Keratinocyte (primary cell): Measurements from ENCODE around the gene PRKCA. TPM values are rescaled to one million over a fixed set of nuclear protein-coding genes. Genes with fewer than 3 reads are reported as not detected.

Source experiments
- DNase-seq: peaks from one replicate; pipeline ENCODE4 v3.0.0-alpha.2; 2011; ENCODE audit warnings: low read depth, missing footprints, low spot score
- FAIRE-seq: peaks from 2 replicates; lab custom pipeline; 2011; peaks lifted over from hg19 to GRCh38; lab: Jason Lieb, UNC
- H2AFZ ChIP-seq: 2 replicates; pipeline ENCODE4 v1.6.0; 2012; ENCODE audit warnings: low read length, control low read depth, inconsistent platforms; ENCODE audit not compliant: control insufficient read depth
- H3K27ac ChIP-seq: 2 replicates; pipeline ENCODE4 v1.5.1; 2011; ENCODE audit warnings: low read length; ENCODE audit not compliant: control insufficient read depth, insufficient read depth
- H3K27me3 ChIP-seq: 3 replicates; pipeline ENCODE4 v1.6.0; 2011; ENCODE audit warnings: low read length; ENCODE audit not compliant: control insufficient read depth, insufficient read depth; ENCODE audit errors: extremely low read depth
- H3K36me3 ChIP-seq, 2 experiments: 2 replicates in 1 of 2; 3 replicates in 1 of 2; pipeline ENCODE4 v1.5.1; 2011; ENCODE audit warnings: low read length in 2 of 2, mild to moderate bottlenecking in 1 of 2; ENCODE audit not compliant: control insufficient read depth in 2 of 2, insufficient read depth in 2 of 2; ENCODE audit errors: extremely low read depth in 1 of 2
- H3K4me1 ChIP-seq: 3 replicates; pipeline ENCODE4 v1.5.1; 2011; ENCODE audit warnings: low read length; ENCODE audit not compliant: control insufficient read depth, insufficient read depth; ENCODE audit errors: extremely low read depth
- H3K4me2 ChIP-seq: 3 replicates; pipeline ENCODE4 v1.6.0; 2011; ENCODE audit warnings: low read depth, low read length; ENCODE audit not compliant: control insufficient read depth, insufficient read depth; ENCODE audit errors: extremely low read depth
- H3K4me3 ChIP-seq, 3 experiments: fragments of 200-600 bp in 1 of 3; sonication (generic) in 1 of 3; 2 replicates in 2 of 3; 3 replicates in 1 of 3; pipeline ENCODE4 v1.5.1; 2011 to 2016; ENCODE audit warnings: low read length in 3 of 3, mild to moderate bottlenecking in 3 of 3, control low read depth in 2 of 3, inconsistent platforms in 1 of 3, low read depth in 1 of 3, mixed read lengths in 1 of 3, mixed run types in 1 of 3, moderate library complexity in 1 of 3; ENCODE audit not compliant: control insufficient read depth in 2 of 3, insufficient read depth in 2 of 3; ENCODE audit errors: extremely low read depth in 1 of 3
- H3K79me2 ChIP-seq: 2 replicates; pipeline ENCODE4 v1.6.0; 2012; ENCODE audit warnings: low read length; ENCODE audit not compliant: control insufficient read depth, insufficient read depth
- H3K9ac ChIP-seq: 3 replicates; pipeline ENCODE4 v1.6.0; 2011; ENCODE audit warnings: low read length; ENCODE audit not compliant: control insufficient read depth, insufficient read depth; ENCODE audit errors: extremely low read depth
- H3K9me1 ChIP-seq: 3 replicates; pipeline ENCODE4 v1.6.0; 2011; ENCODE audit warnings: low read length; ENCODE audit not compliant: control insufficient read depth, insufficient read depth; ENCODE audit errors: extremely low read depth
- H3K9me3 ChIP-seq: 2 replicates; pipeline ENCODE4 v1.5.1; 2012; ENCODE audit warnings: low read depth, low read length; ENCODE audit not compliant: control insufficient read depth
- H4K20me1 ChIP-seq: 3 replicates; pipeline ENCODE4 v1.6.0; 2011; ENCODE audit warnings: low read length; ENCODE audit not compliant: control insufficient read depth, insufficient read depth; ENCODE audit errors: extremely low read depth
- EZH2 ChIP-seq: IDR thresholded peaks from one replicate; pipeline ENCODE4 v1.6.1; 2012; ENCODE audit warnings: inconsistent platforms, mild to moderate bottlenecking, low read length, moderate library complexity
- dilution Hi-C: fragments of 300-500 bp; cut with MboI; formaldehyde crosslinking; loops from one replicate; pipeline ENCODE4 v1.7.0; 2020; ENCODE audit warnings: low sequenced_read_pairs; ENCODE audit not compliant: extremely low pct_ligation_motif_present
- polyA plus RNA-seq, 5 experiments: library from polyadenylated mRNA; depleted of rRNA in 3 of 5; stranded (reverse) in 3 of 5; stranded (forward) in 1 of 5; unstranded in 1 of 5; fragments of >200 nt; gene quantifications; 1 replicate in 1 of 5; 2 replicates in 3 of 5; 3 replicates in 1 of 5; pipeline versions ENCODE4 v1.2.1 to v1.2.3, GENCODE V29; 2011 to 2012; ENCODE audit warnings: missing spikeins in 2 of 5, low read depth in 1 of 5, low replicate concordance in 1 of 5
- TF ChIP-seq, protein P1 (sequence below), 3 experiments: IDR thresholded peaks in 1 of 3; conservative IDR thresholded peaks in 1 of 3; optimal IDR thresholded peaks in 1 of 3; 2 replicates in 2 of 3; 3 replicates in 1 of 3; pipeline versions ENCODE3 to v1.5.1; 2011; ENCODE audit warnings: low read length in 3 of 3, mild to moderate bottlenecking in 3 of 3, moderate library complexity in 2 of 3, control low read depth in 1 of 3, inconsistent platforms in 1 of 3; ENCODE audit not compliant: insufficient read depth in 2 of 3; ENCODE audit errors: extremely low read depth in 1 of 3

PRKCA gene
- polyA plus RNA-seq, 1 donor (not counting 4 experiments of a cell fraction or from before 2014, with no cell fraction given) = 3.6 TPM

DNA sequence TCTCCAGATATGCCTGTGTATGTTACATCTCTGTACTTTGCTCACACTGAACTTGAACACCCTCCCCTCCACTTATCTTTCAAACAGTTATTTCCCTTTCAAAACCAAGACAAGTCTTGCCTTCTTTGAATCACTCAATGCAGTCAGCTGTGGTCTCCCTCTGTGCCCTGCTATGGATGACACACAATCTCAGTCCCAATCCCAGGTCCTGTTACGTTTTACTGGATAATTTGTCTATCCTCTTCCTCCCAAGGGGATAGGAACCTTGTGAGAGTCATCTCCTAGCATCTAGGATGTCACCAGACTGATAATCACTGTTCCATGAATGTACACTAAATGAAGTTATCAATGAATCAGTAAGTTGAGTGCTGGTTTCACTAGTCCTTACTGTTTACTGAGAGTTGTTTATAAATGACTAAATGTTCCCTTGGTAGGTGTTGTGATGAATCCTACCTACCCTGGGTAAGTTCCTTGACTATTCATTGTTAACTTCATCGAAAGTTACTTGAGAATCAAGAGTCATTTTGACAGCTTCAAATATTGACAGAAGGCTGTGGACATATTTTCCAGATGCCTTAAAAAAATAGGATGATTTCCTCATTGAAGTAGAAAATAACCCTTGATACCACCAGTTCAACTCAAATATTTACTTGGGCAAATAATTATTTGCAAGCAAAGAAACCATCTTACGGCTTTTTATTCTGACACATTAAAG, 244.9 kb downstream of the PRKCA start:
- Histone ChIP-seq H3K4me1 (peaks cover 24% of the 10 kb centered on the region), H3K27ac (no peak overlapping the region), H3K9me1 (no peaks in the 10 kb centered on the region), H2AFZ (no peak overlapping the region), H3K9me3 (no peaks in the 10 kb centered on the region), H3K4me3 (no peak overlapping the region), H3K4me2 (no peak overlapping the region), H3K79me2 (no peaks in the 10 kb centered on the region), H3K27me3 (no peaks in the 10 kb centered on the region), H3K9ac (no peak overlapping the region), H4K20me1 (no peaks in the 10 kb centered on the region), H3K36me3 (no peaks in the 10 kb centered on the region)
- dilution Hi-C loops = no loop called here
- FAIRE-seq (no peak), DNase-seq (no peak)
- TF ChIP-seq, protein P1, sequence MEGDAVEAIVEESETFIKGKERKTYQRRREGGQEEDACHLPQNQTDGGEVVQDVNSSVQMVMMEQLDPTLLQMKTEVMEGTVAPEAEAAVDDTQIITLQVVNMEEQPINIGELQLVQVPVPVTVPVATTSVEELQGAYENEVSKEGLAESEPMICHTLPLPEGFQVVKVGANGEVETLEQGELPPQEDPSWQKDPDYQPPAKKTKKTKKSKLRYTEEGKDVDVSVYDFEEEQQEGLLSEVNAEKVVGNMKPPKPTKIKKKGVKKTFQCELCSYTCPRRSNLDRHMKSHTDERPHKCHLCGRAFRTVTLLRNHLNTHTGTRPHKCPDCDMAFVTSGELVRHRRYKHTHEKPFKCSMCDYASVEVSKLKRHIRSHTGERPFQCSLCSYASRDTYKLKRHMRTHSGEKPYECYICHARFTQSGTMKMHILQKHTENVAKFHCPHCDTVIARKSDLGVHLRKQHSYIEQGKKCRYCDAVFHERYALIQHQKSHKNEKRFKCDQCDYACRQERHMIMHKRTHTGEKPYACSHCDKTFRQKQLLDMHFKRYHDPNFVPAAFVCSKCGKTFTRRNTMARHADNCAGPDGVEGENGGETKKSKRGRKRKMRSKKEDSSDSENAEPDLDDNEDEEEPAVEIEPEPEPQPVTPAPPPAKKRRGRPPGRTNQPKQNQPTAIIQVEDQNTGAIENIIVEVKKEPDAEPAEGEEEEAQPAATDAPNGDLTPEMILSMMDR (optimal IDR thresholded peaks at IDR 0.05 in 1 of 3, IDR thresholded peaks at IDR 0.05 in 1 of 3, conservative IDR thresholded peaks at IDR 0.05 in 1 of 3; ENCODE audit: extremely low read depth in 1 of 3, insufficient read depth in 2 of 3, low read length in 3 of 3) = no peak

DNA sequence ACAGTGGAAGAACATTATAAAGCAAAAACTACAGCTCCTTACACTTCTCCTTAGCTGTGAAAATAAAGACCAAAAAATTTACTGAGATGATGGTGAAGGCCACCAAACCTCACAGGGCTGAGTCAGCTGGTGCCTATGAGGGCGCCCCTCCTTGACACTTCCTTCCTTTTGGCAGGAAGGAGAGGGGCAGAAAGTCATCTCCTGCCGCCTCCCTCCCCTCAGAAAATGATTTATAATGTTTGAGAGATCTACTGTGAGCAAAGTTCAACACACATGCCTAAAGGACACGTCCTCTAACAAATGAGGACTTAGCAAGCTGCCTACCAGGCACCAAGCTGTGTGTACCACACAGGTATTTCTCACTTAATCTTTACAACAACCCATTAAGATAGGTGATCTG, 245.7 kb downstream of the PRKCA start:
- Histone ChIP-seq H3K4me1 (peaks cover 24% of the 10 kb centered on the region), H4K20me1 (no peaks in the 10 kb centered on the region), H3K4me2 (no peak overlapping the region), H3K27ac (no peak overlapping the region), H3K9ac (no peak overlapping the region), H3K36me3 (no peaks in the 10 kb centered on the region), H3K9me3 (no peaks in the 10 kb centered on the region), H3K27me3 (no peaks in the 10 kb centered on the region), H2AFZ (no peak overlapping the region), H3K79me2 (no peaks in the 10 kb centered on the region), H3K9me1 (no peaks in the 10 kb centered on the region), H3K4me3 (no peak overlapping the region)
- no peak for TF ChIP-seq EZH2
- TF ChIP-seq, protein P1 (optimal IDR thresholded peaks at IDR 0.05 in 1 of 3, IDR thresholded peaks at IDR 0.05 in 1 of 3, conservative IDR thresholded peaks at IDR 0.05 in 1 of 3; ENCODE audit: extremely low read depth in 1 of 3, insufficient read depth in 2 of 3, low read length in 3 of 3) = no peak
- dilution Hi-C loops = no loop called here
- FAIRE-seq = no peak
- DNase-seq = no peak
